Stimulated activated CD8-positive, alpha-beta memory T cell treated with anti-CD3 and anti-CD28 coated beads, Interleukin-12 subunit alpha, Interleukin-12 subunit beta, amount 100 ng/mL, for 24 hours (primary cell): ENCODE data around the gene MBD5.
"Not testable (repeated sequence)": the region's sequence is repeated elsewhere in the genome, so short reads cannot be mapped to it uniquely, and the experiment has no call there.

Experiments
- DNase-seq: peaks from one replicate; pipeline ENCODE4 v3.0.0-alpha.2; 2020; ENCODE audit errors: extremely low read depth

The MBD5 gene

DNA sequence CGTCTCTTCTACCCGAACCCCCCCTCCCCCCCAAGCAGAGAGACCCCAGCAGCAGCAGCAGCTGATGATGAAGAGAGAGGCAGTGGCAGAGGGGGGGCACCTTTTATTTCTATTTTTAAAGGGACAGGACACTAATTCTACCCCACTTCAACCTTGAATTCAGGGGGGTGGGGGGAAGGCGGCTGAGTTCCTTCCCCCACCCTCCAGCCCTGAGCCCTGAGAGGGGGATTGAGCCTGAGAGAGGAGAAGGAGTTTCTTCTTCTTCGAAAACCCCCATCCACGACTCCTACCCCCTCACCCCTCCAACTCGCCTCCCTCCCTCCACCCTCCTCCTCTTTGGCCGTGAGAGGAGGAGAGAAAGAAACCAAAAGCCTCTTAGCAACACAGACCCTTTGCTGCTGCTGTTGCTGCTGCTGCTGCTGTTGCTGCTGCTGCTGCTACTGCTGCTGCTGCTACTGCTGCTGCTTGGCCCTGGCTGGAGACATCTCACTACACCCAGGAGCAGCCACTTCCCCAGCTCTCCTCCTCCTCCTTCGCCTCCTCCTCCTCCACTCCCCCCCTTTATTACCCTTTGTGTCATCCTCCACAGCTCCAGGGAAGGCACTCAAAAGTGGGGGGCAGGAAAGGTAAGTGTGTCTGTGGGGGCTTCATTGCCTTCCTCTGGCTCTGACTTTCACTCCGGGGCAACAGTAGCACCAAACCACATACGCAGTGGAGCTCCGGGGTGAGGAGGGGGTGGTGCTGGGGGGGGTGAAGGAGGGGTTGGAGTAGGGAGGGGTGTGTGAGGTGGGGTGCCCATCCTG lies at the start of gene MBD5:
Gene MBD5, plus strand, starts transcription at position 33 of the 803 bp plus-strand sequence.
- no peak for DNase-seq

DNA sequence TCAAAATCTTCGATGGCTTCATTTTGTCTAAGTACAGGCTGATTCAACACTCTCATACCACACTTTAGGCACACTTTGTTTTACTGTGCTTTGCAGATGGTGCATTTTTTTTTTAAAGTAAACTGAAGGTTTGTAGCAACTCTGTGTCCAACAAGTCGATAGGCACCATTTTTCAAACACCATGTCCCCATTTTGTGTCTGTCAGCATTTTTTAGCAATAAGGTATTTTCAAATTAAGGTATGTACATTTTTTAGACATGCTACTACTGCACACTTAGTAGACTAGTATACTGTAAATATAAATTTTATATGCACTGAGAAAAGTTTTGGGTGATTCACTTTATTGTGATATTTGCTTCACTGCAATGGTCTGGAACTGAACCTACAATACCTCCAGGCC lies 44.8 kb upstream of the MBD5 start:
- DNase-seq = no peak

DNA sequence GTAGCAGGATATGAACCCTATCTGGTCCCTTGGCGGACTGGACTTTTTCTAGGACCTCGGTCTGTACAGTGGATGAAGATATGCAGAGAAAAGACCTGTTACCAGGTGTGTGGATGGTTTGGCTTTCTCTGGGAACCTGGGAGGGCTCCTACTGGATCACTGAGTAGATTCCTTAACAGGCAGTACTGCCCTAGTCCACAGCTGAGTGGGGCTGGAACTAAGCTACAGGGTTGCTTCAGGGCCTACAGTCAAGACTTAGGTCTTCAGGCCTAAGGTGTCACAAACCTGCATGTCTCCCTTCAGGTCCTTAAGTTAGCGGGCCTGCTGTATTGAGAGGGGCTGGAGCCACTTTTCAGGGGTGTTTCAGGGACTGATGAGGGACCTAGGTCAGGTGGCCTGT lies 43.2 kb upstream of the MBD5 start:
- DNase-seq = no peak

DNA sequence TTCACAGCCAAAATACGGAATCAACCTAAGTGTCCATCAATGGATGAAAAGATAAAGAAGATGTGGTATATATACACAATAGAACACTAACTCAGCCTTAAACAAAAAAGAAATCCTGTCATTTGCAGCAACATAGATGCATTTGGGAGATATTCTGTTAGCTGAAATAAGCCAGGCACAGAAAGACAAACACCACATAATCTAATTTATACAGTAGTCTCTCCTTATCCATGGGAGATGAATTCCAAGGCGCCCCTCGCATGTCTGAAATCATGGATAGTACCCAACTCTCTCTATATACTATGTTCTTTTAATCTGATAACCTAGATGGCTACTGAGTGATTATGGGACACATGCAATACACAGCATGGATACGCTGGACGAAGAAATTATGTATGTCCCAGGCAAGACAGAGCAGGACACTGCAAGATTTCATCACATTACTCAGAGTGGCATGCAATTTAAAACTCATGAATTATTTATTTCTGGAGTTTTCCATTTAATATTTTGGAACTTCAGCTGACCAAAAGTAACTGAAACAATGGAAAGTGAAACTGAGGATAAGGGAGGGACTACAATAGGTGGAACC lies 39.9 kb upstream of the MBD5 start:
- DNase-seq = no peak

DNA sequence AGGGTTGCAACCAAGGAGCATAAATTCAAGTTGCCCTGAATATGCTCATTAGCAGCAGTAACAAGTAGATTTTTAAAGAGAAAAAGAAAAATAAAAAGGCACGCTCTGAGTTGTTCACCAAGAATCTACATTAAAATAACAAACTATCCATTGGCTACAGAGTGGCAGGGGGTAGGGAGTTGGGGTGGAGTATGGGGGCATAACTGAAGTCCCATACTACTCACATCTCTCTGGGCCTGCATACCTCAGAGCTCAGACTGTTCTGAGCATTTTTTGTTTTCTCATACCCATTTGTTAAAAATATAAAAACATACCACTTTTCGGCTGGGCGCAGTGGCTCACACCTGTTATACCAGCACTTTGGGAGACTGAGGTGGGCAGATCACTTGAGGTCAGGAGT lies 31.8 kb upstream of the MBD5 start:
- DNase-seq = no peak

DNA sequence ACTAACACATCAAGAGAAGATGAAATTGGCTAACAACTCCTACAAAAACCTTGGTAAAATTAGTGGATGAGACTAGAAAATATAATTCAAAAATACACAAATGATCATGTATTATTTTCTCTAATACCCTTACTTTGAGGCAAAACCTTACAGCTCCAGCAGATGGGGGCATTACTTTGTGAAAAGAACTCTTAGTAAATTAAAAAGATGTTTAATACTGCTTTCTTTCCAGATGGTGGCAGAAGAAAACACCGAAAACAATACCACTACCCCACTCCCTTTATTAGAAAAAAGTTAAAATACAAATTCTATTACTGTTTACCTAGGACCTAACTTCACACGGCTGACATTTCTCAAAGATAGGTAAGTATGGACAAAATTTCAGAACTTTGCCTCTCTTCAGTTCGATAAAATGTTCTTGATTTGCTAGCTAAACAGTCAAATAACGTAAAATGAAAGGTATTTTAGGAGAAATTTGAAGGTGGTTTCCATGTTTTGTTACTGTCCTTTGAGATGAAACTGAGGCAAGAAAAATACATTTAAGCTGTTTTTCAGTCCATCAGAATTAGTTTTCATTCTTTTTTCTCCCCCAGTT lies 31.0 kb upstream of the MBD5 start:
- no peak for DNase-seq

DNA sequence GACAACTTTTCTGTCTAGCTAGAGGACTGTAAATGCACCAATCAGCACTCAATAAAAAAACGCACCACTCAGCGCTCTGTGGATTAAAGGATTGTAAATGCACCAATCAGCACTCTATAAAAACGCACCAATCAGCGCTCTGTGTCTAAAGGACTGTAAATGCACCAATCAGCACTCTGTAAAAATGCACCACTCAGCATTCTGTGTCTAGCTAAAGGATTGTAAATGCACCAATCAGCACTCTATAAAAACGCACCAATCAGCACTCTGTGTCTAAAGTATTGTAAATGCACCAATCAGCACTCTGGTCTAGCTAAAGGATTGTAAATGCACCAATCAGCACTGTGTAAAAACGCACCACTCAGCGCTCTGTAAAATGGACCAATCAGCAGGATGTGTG lies 25.9 kb upstream of the MBD5 start:
- DNase-seq = not testable (repeated sequence)

DNA sequence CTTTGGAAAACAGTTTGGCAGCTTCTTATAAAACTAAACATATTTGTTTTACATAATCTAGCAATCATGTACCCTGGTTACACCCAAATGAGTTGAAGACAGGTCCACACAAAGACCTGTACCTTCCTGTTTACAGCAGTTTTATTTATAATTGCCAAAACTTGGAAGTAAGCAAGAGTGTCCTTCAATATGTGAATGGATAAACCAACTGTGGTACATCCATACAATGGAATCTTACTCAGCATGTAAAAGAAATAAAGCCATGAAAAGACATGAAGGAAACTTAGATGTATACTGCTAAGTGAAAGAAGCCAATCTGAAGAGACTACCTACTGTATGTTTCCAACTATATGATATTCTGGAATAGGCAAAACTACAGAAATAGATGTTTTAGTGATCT lies 24.1 kb upstream of the MBD5 start:
- DNase-seq = no peak

DNA sequence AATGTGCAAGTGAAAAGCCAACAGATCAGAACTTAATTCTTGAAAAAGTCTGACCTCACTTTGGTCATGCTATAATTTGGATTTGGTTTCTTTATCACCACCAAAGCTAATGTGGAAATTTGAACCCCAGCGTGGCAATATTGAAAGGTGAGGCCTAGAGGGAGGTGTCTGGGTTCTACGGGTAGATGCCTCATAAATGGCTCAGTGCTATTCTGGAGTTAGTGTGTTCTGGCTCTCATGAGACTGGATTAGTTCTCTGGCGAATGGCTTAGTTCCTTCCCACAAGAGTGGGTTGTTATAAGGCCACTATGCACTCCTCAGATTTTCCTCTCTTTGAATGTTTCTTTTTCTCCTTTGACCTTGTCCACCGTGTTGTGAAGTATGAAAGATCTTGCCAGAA lies 22.7 kb upstream of the MBD5 start:
- no peak for DNase-seq

DNA sequence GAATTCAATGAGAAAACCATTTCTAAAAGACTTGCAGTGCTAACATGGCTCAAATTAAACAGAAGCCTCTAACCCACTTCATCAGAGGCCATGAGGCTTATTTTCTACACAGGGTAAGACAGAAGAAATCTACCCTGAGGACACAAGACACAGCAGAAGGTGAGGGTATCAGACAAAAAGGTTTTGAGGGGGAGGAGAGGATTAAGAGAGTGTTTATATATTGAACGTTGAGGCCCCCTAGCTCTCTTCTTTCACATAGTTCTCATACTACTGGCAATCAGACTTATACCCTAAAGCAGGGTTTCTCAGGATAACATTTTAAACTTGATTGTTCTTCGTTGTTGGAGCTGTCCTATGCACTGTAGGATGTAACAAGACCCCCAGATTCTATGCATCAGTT lies 21.8 kb upstream of the MBD5 start:
- no peak for DNase-seq

DNA sequence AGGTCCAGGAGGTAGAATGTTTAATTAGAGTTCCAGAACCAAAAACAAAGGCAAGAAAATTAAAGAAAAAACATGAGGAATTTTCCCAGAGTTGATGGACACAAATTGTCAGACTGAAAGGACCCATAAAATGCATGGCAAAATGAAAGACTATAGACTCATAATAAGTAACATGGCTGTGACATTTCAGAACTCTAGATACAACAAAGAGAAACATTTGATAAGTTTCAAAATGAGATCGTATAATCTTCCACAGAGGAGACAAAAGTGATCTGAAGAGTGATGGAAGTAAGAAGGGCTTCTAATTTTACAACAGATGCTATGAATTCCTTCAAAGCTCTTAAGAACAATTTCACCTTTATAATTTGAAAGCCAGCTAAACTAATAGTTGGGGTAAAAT lies 20.8 kb upstream of the MBD5 start:
- DNase-seq = no peak

DNA sequence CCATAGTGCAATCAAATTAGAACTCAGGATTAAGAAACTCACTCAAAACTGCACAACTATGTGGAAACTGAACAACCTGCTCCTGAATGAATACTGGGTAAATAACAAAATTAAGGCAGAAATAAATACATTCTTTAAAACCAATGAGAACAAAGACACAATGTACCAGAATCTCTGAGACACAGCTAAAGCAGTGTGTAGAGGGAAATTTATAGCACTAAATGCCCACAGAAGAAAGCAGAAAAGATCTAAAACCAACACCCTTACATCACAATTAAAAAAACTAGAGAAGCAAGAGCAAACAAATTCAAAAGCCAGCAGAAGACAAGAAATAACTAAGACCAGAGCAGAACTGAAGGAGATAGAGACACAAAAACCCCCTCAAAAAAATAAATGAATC lies 18.5 kb upstream of the MBD5 start:
- not testable (repeated sequence) for DNase-seq

DNA sequence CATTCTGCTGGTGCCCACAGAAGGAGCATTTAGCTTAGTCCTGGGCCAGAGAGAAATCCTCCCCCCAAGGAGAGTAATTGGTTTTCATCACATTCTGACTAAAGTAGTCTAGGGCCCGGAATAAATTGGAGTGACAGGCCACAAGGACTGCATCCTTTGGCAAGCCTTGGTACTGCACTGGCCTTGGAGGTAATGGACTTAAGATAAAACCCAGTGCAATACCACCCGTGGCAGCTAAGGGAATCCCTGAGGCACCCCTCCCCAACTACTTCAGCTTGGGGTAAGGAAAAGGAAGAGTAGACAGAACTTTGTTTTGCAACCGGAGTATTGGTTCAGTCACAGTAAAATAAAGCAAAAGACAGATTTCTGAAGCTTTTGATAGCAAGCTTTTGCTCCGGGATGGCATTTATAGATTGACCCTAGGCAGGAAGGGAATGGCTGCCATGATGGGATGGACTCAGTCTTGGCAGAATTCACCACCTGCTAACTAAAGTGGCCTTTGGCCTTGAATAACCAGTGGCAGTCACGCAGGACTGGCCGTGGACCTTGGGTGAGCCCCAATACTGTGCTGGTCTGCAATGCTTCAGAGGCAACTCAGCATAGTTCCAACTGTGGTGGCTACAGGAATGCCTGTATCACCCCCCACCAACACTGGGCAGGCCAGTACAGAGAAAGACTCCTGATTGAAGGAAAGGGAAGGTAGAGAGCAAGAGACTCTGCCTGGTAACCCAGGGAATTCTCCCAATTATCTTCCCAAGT lies 14.5 kb upstream of the MBD5 start:
- no peak for DNase-seq

DNA sequence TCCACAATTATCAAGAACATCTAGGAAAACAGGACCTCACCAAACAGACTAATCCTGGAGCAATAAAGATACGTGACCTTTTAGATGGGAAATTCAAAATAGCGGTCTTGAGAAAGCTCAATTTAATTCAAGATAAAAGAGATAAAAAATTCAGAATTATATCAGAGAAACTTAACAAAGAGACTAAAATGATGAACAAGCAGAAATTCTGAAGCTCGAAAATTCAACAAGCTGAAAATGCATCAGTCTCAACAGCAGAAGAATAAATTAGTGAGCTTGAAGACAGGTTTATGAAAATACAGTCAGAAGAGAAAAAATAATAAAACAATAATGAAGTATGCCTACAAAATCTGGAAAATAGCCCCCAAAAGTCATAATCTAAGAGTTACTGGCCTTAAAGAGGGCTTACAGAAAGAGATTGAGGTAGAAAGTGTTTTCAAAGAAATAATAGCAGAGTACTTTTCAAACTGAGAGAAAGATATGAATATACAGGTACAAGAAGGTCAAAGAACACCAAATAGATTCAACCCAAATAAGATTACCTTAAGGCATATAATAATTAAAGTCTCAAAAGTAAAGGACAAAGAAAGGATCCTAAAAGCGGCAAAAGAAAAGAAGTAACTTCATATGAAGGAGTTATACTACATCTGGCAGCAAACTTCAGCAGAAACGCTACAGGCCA lies 13.5 kb upstream of the MBD5 start:
- DNase-seq = no peak

DNA sequence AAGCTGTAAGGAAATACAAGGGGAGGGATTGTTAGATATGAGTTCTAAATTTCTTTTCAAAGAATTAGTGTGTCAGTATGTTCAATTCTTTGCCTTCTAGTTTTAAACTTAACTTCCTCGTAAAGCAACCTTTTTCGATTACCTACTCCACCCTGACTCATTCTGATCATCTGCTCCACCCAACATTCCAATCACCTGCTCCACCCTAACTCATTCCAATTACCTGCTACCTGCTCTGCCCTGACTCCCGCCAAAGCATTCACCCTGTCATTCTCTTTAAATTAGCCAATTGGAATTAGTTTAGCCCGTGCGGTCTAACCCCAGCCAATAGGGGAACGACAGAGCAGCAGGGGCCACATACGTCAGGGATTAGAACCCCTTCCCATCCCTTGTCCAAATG lies 12.5 kb upstream of the MBD5 start:
- not testable (repeated sequence) for DNase-seq

DNA sequence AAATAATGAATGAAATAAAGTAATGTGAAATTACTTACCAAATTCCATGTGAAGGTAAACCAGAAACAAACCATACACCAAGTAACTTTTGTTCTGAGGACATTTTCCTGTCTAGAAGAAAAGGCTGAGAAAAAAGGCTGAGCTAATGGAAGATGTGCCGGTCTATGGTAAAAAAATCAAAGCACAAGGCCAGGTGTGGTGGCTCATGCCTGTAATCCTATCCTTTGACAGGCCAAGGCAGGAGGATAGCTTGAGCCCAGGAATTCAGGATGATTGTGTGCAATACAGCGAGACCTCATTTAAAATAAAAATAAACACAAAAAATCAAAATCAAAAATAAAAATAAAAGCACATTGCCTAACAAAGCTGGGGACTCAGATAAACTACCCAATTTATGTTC lies 7.0 kb upstream of the MBD5 start:
- no peak for DNase-seq

DNA sequence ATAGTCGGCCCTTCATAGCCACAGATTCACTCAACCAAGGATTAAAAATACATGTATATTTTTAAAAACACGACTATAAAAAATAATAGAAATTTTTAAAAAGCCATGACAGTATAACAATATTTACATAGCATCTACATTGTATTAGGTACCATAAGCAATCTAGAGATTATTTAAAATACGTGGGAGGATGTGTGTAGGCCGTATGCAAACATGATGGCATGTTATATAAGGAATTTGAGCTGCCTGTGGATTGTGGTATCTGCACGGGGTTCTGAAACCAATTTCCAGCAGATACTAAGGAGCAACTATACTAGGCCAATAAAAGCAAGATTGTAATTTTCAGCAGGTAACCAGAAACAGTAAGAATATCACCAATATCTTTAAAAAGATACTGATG lies 6.3 kb upstream of the MBD5 start:
- DNase-seq = no peak

DNA sequence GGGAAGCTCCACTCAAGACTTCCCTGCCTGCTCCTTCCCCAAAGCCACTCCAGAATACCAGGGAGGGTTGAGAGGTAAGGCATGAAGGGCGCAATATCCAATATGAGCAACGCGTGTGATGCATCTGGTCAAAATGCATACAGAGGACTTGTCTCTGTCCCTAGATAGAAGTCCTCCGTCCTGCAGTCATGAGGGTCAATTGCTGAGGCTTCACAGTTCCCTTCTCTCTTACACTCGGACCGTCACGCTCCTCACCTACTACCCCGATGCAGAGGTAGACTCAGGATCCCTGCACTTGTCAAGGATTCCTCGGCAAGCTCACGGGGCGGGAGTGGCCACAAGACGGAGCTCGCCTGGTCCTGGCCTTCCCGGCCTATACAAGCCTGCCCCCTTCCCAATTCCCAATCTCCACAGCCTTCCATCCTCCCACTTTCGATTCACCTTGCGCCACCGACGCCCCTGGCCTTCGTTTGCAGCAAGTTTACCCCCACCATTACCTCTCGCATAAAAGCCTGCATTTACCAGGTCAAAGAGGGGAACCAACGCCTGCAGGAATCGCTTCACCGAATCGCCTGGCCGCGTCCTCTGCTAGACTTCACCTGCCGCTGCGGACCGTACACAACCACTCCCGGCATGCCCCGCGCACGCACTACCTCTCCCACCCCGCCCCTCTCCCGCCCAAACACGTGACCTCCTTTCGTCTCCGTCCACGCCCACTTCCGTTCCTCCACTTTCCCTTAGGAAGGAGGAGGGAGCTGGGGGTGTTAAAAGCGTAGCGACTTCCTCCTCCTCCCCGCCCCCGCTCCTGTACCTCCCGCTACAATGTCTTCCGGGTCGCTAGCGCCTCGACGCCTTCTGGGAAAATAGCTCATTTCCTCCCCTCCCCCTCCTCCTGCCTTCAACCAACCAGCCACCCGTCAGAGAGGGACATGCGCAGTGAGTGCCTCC lies 506 bp upstream of the MBD5 start, which contains the start of gene ORC4:
Gene ORC4, minus strand, starts transcription at position 627 of the 948 bp plus-strand sequence. CDS start 44,779 bp downstream, outside the sequence.
- peak; percentile 94 for DNase-seq

DNA sequence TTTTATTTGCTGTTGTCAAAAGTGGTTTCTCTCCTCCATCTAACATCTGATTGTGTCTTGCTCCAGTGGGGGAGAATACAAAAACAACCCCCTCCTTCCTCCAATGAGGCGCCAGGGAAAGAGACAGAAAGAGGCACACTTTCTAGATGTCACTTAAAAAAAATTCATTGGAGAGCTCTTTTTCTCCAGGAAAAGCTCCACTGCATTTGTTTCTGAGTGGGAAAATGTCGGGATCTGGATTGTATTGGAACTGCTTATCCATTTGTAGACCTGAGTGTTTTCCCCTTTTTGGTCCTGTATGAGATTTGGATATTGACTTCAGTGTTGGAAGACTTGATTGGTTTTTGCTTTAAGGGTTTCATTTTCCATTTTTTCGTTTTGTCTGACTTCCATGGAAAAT lies 995 bp downstream of the MBD5 start:
- DNase-seq = no peak

DNA sequence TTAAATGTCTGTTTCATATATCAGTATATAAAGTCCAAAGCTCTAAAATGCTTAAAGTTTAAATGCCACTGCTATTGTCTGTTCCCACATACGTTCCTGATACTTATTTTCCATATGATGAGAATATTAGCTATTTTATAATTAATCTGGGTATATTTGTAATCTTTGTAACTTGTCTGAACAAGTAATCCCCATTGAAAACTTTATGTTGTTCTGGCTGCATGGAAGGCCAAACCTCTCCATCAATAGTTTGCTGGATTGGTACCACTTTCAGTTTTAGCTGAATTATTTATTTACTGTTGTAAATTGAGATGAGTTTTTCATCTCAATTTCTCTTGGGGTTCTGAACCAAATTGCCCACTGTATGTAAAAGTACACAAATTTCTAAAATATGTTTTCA lies 1.5 kb downstream of the MBD5 start:
- no peak for DNase-seq

DNA sequence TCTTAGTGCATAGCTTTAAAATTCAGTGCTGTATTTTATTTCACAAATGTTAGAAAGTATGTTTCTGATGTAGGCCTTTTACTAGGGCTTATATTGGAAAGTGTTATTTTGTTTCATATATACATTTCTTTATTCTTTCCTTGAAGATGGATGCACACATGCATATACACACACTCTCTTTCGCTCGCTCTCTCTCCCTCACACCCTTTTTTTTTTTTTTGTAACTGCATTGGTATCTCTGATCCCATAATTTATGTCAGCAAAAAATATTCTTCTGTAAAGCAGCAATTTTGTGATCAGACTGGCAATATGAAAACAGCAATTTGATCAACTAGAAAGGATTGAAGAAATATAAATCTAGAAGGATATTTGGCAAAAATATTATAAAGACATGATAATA lies 2.0 kb downstream of the MBD5 start:
- no peak for DNase-seq
